RWPE1 (cell line): ENCODE measurements around the gene SSTR1.

Experiments used
- CTCF ChIA-PET: fragments of 350-600 bp; sonication (Branson Sonifier 250); formaldehyde crosslinking; extraction: SDS; loops from one replicate; lab custom pipeline; 2021; lab: Yijun Ruan, JAX
- POLR2A ChIA-PET: fragments of 400-600 bp; formaldehyde crosslinking; extraction: SDS; loops from one replicate; lab custom pipeline; 2020; ENCODE audit warnings: antibody characterized with exemption; ENCODE audit not compliant: low non-redundant PET; lab: Yijun Ruan, JAX
- DNase-seq: peaks from one replicate; pipeline ENCODE4 v3.0.0; 2012; ENCODE audit warnings: low spot score
- H3K27ac ChIP-seq: fragments of 450-650 bp; 2 replicates; pipeline ENCODE4 v1.5.1; 2017
- CTCF ChIP-seq: fragments of 450-650 bp; conservative IDR thresholded peaks from 2 replicates; pipeline ENCODE4 v1.5.1; 2017; ENCODE audit warnings: low read depth, mild to moderate bottlenecking

Gene SSTR1

DNA sequence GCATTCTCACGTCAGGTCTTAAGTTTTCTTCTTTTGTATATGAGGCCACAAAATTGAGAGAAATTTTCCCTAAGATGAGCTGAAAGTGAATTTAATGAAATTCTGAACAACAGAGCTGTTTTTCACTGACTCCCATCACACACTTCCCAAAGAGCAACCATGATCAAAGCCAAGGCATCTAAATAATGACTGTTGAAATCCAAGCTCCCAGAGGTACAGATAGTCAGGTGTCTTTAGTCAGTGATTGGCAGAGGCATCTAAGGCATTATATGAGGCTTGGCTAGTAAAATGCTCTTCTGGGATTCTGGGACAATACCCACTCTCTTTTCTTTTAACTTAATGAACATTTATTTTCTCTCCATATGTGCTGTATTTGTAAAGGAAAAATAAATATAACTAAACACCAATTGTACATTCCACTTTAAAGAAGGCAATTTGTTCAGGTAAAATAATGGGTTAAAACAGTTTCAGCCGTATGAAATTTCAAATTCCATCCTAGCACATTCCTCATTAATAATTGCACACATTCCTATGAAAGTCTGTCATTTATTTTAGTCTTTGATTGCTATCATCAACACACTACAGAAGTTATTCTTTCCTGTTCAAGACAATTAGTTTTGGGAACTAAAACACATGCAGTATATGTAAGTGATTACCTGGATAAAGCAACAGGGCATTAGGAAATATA, 871 bp upstream of the SSTR1 start:
- H3K27ac ChIP-seq = no peak overlapping the region
- TF ChIP-seq CTCF = no peak
- ChIA-PET POLR2A (no interaction called here), CTCF (interaction anchor here (1.0 kb wide), 1 partner anchor 23 kb away, joined by 4 read pairs; no protein-coding TSS in a partner anchor)
- no peak for DNase-seq

DNA sequence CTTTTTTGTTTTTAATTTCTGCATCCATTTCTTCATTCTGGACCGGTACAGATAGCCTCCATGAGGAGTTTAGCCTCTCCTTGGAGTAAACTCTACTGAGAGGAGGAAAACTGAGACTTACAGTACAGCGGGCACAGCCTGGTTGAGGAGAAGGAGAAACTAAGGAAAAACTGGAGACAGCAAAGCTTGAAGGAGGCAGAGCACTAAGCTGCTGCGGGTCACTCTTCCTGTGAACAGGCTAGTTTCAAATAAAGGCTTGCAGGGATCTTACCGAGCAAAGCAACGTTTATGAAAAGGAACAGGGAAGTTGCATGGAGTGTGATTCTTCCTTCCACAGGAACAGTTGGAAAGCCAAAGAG, 348 bp upstream of the SSTR1 start:
- DNase-seq = no peak
- TF ChIP-seq CTCF = no peak
- ChIA-PET POLR2A (no interaction called here), CTCF (no interaction called here)
- H3K27ac ChIP-seq = no peak overlapping the region

GRCh38 chr14:38208618-38209562, 1.2 kb downstream of the SSTR1 start:
- H3K27ac ChIP-seq = no peak overlapping the region
- no peak for TF ChIP-seq CTCF
- ChIA-PET CTCF (no interaction called here), POLR2A (no interaction called here)
- DNase-seq = no peak

GRCh38 chr14:38209572-38210557, 2.2 kb downstream of the SSTR1 start:
- DNase-seq = peak; percentile 26
- no peak for TF ChIP-seq CTCF
- H3K27ac ChIP-seq = no peak overlapping the region
- ChIA-PET CTCF (no interaction called here), POLR2A (no interaction called here)

DNA sequence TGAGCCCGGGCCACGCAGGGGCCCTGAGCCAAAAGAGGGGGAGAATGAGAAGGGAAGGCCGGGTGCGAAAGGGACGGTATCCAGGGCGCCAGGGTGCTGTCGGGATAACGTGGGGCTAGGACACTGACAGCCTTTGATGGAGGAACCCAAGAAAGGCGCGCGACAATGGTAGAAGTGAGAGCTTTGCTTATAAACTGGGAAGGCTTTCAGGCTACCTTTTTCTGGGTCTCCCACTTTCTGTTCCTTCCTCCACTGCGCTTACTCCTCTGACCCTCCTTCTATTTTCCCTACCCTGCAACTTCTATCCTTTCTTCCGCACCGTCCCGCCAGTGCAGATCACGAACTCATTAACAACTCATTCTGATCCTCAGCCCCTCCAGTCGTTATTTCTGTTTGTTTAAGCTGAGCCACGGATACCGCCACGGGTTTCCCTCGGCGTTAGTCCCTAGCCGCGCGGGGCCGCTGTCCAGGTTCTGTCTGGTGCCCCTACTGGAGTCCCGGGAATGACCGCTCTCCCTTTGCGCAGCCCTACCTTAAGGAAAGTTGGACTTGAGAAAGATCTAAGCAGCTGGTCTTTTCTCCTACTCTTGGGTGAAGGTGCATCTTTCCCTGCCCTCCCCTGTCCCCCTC, 3.0 kb downstream of the SSTR1 start:
- CTCF ChIA-PET = no interaction called here
- no peak overlapping the region for H3K27ac ChIP-seq
- POLR2A ChIA-PET = no interaction called here
- no peak for TF ChIP-seq CTCF
- DNase-seq = no peak
